B cell (primary cell): ENCODE measurements around the gene POLR2F. TPM values are rescaled to one million over a fixed set of nuclear protein-coding genes. Genes with fewer than 3 reads are reported as not detected.

Experiments used
- ATAC-seq: fragments of 200-7000 bp; cut with Tn5 transposase; one replicate; pipeline ENCODE4 v1.10.0; 2021; ENCODE audit warnings: low read depth, mild to moderate bottlenecking, moderate number of reproducible peaks, moderate library complexity
- CTCF ChIA-PET: fragments of 350-600 bp; sonication (Branson Sonifier 250); formaldehyde crosslinking; loops from one replicate; lab custom pipeline; 2021; ENCODE audit warnings: antibody characterized with exemption, inconsistent platforms; lab: Charles Lee
- POLR2A ChIA-PET: fragments of 350-600 bp; sonication (Branson Sonifier 250); formaldehyde crosslinking; loops from one replicate; lab custom pipeline; 2021; ENCODE audit warnings: antibody characterized with exemption; lab: Charles Lee
- DNase-seq: peaks from one replicate; pipeline ENCODE4 v3.0.0; 2013
- H2AFZ ChIP-seq: 2 replicates; pipeline ENCODE4 v1.6.1; 2012; ENCODE audit warnings: mild to moderate bottlenecking, low read depth, low read length; ENCODE audit not compliant: insufficient read depth, poor library complexity, severe bottlenecking
- H3K27ac ChIP-seq, 2 donors: 1 replicate in 1 of 2; 2 replicates in 1 of 2; pipeline ENCODE4 v1.5.1; 2012 to 2013; ENCODE audit warnings: low read length in 2 of 2, mild to moderate bottlenecking in 2 of 2, moderate library complexity in 1 of 2
- H3K27me3 ChIP-seq, 4 experiments: fragments of 200-600 bp in 1 of 4; sonication (generic) in 1 of 4; replicated peaks in 1 of 4; 1 replicate in 2 of 4; 2 replicates in 2 of 4; pipeline versions ENCODE4 v1.6.1 to v1.7.0; 2013 to 2016; ENCODE audit warnings: low read length in 3 of 4, mild to moderate bottlenecking in 2 of 4, mixed read lengths in 1 of 4, moderate library complexity in 1 of 4; ENCODE audit not compliant: insufficient read depth in 4 of 4, control insufficient read depth in 3 of 4; ENCODE audit errors: control extremely low read depth in 1 of 4
- H3K36me3 ChIP-seq, 2 experiments: replicated peaks in 1 of 2; 1 replicate in 1 of 2; 2 replicates in 1 of 2; pipeline versions ENCODE4 v1.6.1 to v1.7.1; 2013; ENCODE audit warnings: low read length in 1 of 2; ENCODE audit not compliant: insufficient read depth in 2 of 2, control insufficient read depth in 1 of 2; ENCODE audit errors: control extremely low read depth in 1 of 2, extremely low read depth in 1 of 2
- H3K4me1 ChIP-seq, 2 donors: fragments of 200-600 bp in 1 of 2; sonication (generic) in 1 of 2; 1 replicate in 1 of 2; 2 replicates in 1 of 2; pipeline versions ENCODE4 v1.5.1 to v1.6.1; 2013 to 2017; ENCODE audit warnings: low read length in 2 of 2; ENCODE audit not compliant: control insufficient read depth in 2 of 2, insufficient read depth in 2 of 2
- H3K4me2 ChIP-seq: replicated peaks from 2 replicates; pipeline ENCODE3; 2012; ENCODE audit warnings: mild to moderate bottlenecking, low read depth, low read length; ENCODE audit not compliant: poor library complexity, severe bottlenecking
- H3K4me3 ChIP-seq, 5 experiments: fragments of 200-600 bp in 1 of 5; sonication (generic) in 1 of 5; 1 replicate in 3 of 5; 2 replicates in 2 of 5; pipeline versions ENCODE4 v1.5.1 to v1.7.0; 2011 to 2016; ENCODE audit warnings: low read length in 4 of 5, mild to moderate bottlenecking in 4 of 5, low read depth in 2 of 5, control low read depth in 1 of 5, moderate library complexity in 1 of 5; ENCODE audit not compliant: insufficient read depth in 1 of 5; ENCODE audit errors: control extremely low read depth in 1 of 5, extremely low read depth in 1 of 5
- H3K79me2 ChIP-seq: fragments of 200-600 bp; sonication (generic); one replicate; pipeline ENCODE4 v1.6.0; 2016; ENCODE audit warnings: low read length; ENCODE audit not compliant: control insufficient read depth, insufficient read depth
- H3K9ac ChIP-seq: fragments of 200-600 bp; sonication (generic); 2 replicates; pipeline ENCODE4 v1.6.1; 2017; ENCODE audit warnings: mild to moderate bottlenecking, low read length, moderate library complexity
- H3K9me3 ChIP-seq, 3 donors: one replicate each; pipeline versions ENCODE4 v1.6.1 to v1.7.1; 2013; ENCODE audit warnings: low read length in 2 of 3; ENCODE audit not compliant: control insufficient read depth in 2 of 3, insufficient read depth in 1 of 3; ENCODE audit errors: control extremely low read depth in 1 of 3
- H4K20me1 ChIP-seq: 2 replicates; pipeline ENCODE4 v1.6.0; 2012; ENCODE audit warnings: mild to moderate bottlenecking, low read length; ENCODE audit not compliant: insufficient read depth, control insufficient read depth, poor library complexity, severe bottlenecking
- H3K27ac Mint-ChIP-seq: one replicate; pipeline ENCODE4 v1.8.0; 2021; ENCODE audit warnings: mixed read lengths
- H3K27me3 Mint-ChIP-seq: one replicate; pipeline ENCODE4 v1.8.0; 2021; ENCODE audit warnings: mixed read lengths
- H3K4me1 Mint-ChIP-seq: one replicate; pipeline ENCODE4 v1.8.0; 2021; ENCODE audit warnings: mixed read lengths
- H3K4me3 Mint-ChIP-seq: one replicate; pipeline ENCODE4 v1.8.0; 2021; ENCODE audit warnings: mixed read lengths
- H3K9me3 Mint-ChIP-seq: one replicate; pipeline ENCODE4 v1.8.0; 2022; ENCODE audit warnings: mixed read lengths; ENCODE audit not compliant: insufficient read depth
- CTCF ChIP-seq: fragments of 200-600 bp; IDR thresholded peaks from one replicate; pipeline ENCODE4 v1.8.0; 2022; ENCODE audit warnings: antibody characterized with exemption, mild to moderate bottlenecking
- EZH2 ChIP-seq: IDR thresholded peaks from 2 replicates; pipeline ENCODE4 v1.6.1; 2012; ENCODE audit warnings: borderline replicate concordance, low read depth, mild to moderate bottlenecking, moderate library complexity, low read length; ENCODE audit not compliant: insufficient read depth, poor library complexity, severe bottlenecking
- WGBS: methylation state at CpG from one replicate; pipeline ENCODE4 v1.1.5; 2013; ENCODE audit warnings: missing lambda C conversion rate; ENCODE audit not compliant: insufficient coverage; 5-methylcytosine and 5-hydroxymethylcytosine counted together
- intact Hi-C: fragments of 100-400 bp; cut with micrococcal nuclease; formaldehyde crosslinking; loops from one replicate; pipeline ENCODE4 v1.10.0; 2022
- polyA plus RNA-seq: library from polyadenylated mRNA; depleted of rRNA; stranded (reverse); fragments of >200 nt; gene quantifications from 2 replicates; pipeline ENCODE4 v1.2.3, GENCODE V29; 2012
- total RNA-seq, 2 donors: library from RNA; stranded (reverse); fragments of 120-200 nt in 1 of 2; gene quantifications; 1 replicate in 1 of 2; 2 replicates in 1 of 2; pipeline versions ENCODE4 v1.2.3 to v1.2.4, GENCODE V29; 2013 to 2022

POLR2F gene
- total and polyA plus RNA-seq, 2 donors (not counting 1 experiment from before 2014, with no cell fraction given): 41.8 to 49.6 TPM

- no peak overlapping the region for H2AFZ ChIP-seq
- ChIA-PET POLR2A (no interaction called here), CTCF (no interaction called here)
- H3K4me1 ChIP-seq: peaks cover 18 to 33% of the 10 kb centered on the region in 2 donors
- H3K9ac ChIP-seq: no peak overlapping the region
- H3K4me3 ChIP-seq: no peak overlapping the region
- H3K4me2 ChIP-seq: no peak overlapping the region
- Mint-ChIP-seq H3K4me3 (no peak overlapping the region), H3K27me3 (no peaks in the 10 kb centered on the region), H3K9me3 (no peaks in the 10 kb centered on the region), H3K27ac (no peak overlapping the region), H3K4me1 (peaks cover 31% of the 10 kb centered on the region)
- no peaks in the 10 kb centered on the region for H3K79me2 ChIP-seq
- WGBS: 43% methylated on average over 4 of the region's 6 CpGs
- H3K9me3 ChIP-seq: no peaks in the 10 kb centered on the region
- intact Hi-C loops: no loop called here
- no peaks in the 10 kb centered on the region for H3K36me3 ChIP-seq
- no peaks in the 10 kb centered on the region for H4K20me1 ChIP-seq
- ATAC-seq (no peak), DNase-seq (no peak)
- H3K27ac ChIP-seq: no peak overlapping the region
- H3K27me3 ChIP-seq: no peaks in the 10 kb centered on the region
- TF ChIP-seq CTCF: no peak
- no peak for TF ChIP-seq EZH2
Observed at GRCh38 chr22:37994049-37994448, 40.5 kb downstream of the POLR2F start.

GRCh38 chr22:37994982-37995381, 41.5 kb downstream of the POLR2F start:
- TF ChIP-seq CTCF: no peak
- no peak for TF ChIP-seq EZH2
- Histone ChIP-seq H3K36me3 (no peaks in the 10 kb centered on the region), H3K4me3 (no peak overlapping the region), H3K4me2 (no peak overlapping the region), H3K79me2 (no peaks in the 10 kb centered on the region), H2AFZ (no peak overlapping the region), H3K27me3 (no peaks in the 10 kb centered on the region), H3K4me1 (peaks cover 18 to 33% of the 10 kb centered on the region in 2 donors), H3K9me3 (no peaks in the 10 kb centered on the region), H4K20me1 (no peaks in the 10 kb centered on the region), H3K27ac (no peak overlapping the region), H3K9ac (no peak overlapping the region)
- ATAC-seq (no peak), DNase-seq (no peak)
- ChIA-PET POLR2A (no interaction called here), CTCF (no interaction called here)
- Mint-ChIP-seq H3K4me3 (no peak overlapping the region), H3K9me3 (no peaks in the 10 kb centered on the region), H3K27me3 (no peaks in the 10 kb centered on the region), H3K27ac (no peak overlapping the region), H3K4me1 (peaks cover 32% of the 10 kb centered on the region)
- 87% methylated on average over 6 of the region's 6 CpGs for WGBS
- intact Hi-C loops: no loop called here
